GM12891 (cell line): ENCODE measurements around the gene NEK3.

Experiments
- PAX5 ChIP-seq: IDR thresholded peaks from 2 replicates; pipeline ENCODE4 v1.6.1; 2011; ENCODE audit warnings: low read length, moderate library complexity, mild to moderate bottlenecking; ENCODE audit not compliant: insufficient read depth, severe bottlenecking
- POLR2A ChIP-seq: IDR thresholded peaks from 2 replicates; pipeline ENCODE4 v1.6.1; 2011; ENCODE audit warnings: low read depth, low read length, control low read depth
- POLR2AphosphoS5 ChIP-seq: IDR thresholded peaks from 2 replicates; pipeline ENCODE4 v1.6.1; 2011; ENCODE audit warnings: low read depth, low read length, control low read depth
- POU2F2 ChIP-seq: IDR thresholded peaks from 2 replicates; pipeline ENCODE4 v1.6.1; 2011; ENCODE audit warnings: low read depth, mild to moderate bottlenecking, control low read depth, low read length, moderate library complexity
- SPI1 ChIP-seq: IDR thresholded peaks from 2 replicates; pipeline ENCODE4 v1.6.1; 2011; ENCODE audit warnings: low read depth, low read length, control low read depth
- TAF1 ChIP-seq: IDR thresholded peaks from 2 replicates; pipeline ENCODE4 v1.6.1; 2011; ENCODE audit warnings: low read depth, low read length, control low read depth

- TF ChIP-seq POLR2A (no peak), POLR2AphosphoS5 (no peak), TAF1 (no peak), PAX5 (no peak), SPI1 (no peak), POU2F2 (no peak)
These were observed 63.3 kb downstream of the NEK3 start for GRCh38 chr13:52096062-52096461.
